Measurements from ENCODE around the gene EEF1G. TPM values are rescaled to one million over a fixed set of nuclear protein-coding genes. Genes with fewer than 3 reads are reported as not detected.
A peak's percentile ranks its signal among the peaks of the same experiment; 100 is the strongest.

EEF1G gene
- total and polyA plus RNA-seq, 9 of the 15 experiments (the other 6 are each of a cell fraction or from before 2014, with no cell fraction given): 985 to 2,349 (median 2,035) TPM

GRCh38 chr11:62554387-62555167 is 19.1 kb downstream of the EEF1G start:
- Histone ChIP-seq H3K27me3 (ENCODE audit: control insufficient read depth in 2 of 2, insufficient read depth in 2 of 2, low read length in 2 of 2) (no peaks in the 10 kb centered on the region), H3K9me3 (replicated peaks; ENCODE audit: control insufficient read depth, insufficient read depth, low read depth, low read length) (no peaks in the 10 kb centered on the region), H3K4me2 (ENCODE audit: insufficient read depth, low read length) (no peak overlapping the region), H3K4me1 (replicated peaks in 1 of 2; ENCODE audit: control insufficient read depth in 2 of 2, insufficient read depth in 2 of 2, low read length in 2 of 2) (peaks cover 65% of the 10 kb centered on the region in 2 experiments), H4K20me1 (replicated peaks; ENCODE audit: control insufficient read depth, insufficient read depth, low read length) (no peaks in the 10 kb centered on the region; the same call in 1 of the 2 replicates), H3K9me1 (ENCODE audit: control insufficient read depth, insufficient read depth, low read length) (no peaks in the 10 kb centered on the region), H3K36me3 (ENCODE audit: control insufficient read depth, insufficient read depth, low read length) (peaks cover 32% of the 10 kb centered on the region), H3K79me2 (ENCODE audit: control insufficient read depth, insufficient read depth, low read length) (peaks cover 3% of the 10 kb centered on the region; the same call in 1 of the 3 replicates), H3K4me3 (no peak overlapping the region), H2AFZ (ENCODE audit: low read depth, low read length) (no peak overlapping the region), H3K9ac (ENCODE audit: insufficient read depth in 1 of 2, low read depth in 2 of 2, low read length in 2 of 2) (peak overlapping the region in 1 of 2 experiments; percentile 72; a peak in 2 of 4 replicates), H3K27ac (ENCODE audit: extremely low read depth, low read depth, low read length) (peak overlapping the region; percentile 79; the same call in 1 of the 3 replicates)
- ATAC-seq (no peak), FAIRE-seq (no peak), DNase-seq (ENCODE audit: extremely low read depth in 1 of 4, low spot score in 3 of 4) (no peak)
- ChIA-PET CTCF (ENCODE audit: low intra/inter-chr PET ratio) (interaction anchor here (0.6 kb wide), 1 partner anchor 162 kb away, joined by 3 read pairs; no protein-coding TSS in a partner anchor), POLR2A (interaction anchor here (0.7 to 2.8 kb wide), 4 partner anchors 9 to 37 kb away, joined by 3 to 13 read pairs (median 4); partner anchors contain the start of gene TUT1)
- in situ Hi-C loops (cut with MboI): loop anchor here (5.0 to 10.0 kb wide), 2 partner anchors 132 to 160 kb away; no protein-coding TSS in a partner anchor
- WGBS (ENCODE audit: insufficient coverage, low coverage, missing lambda C conversion rate): 70% methylated on average over 5 of the region's 7 CpGs
- BruUV-seq (replicated peaks): no TSS peak
- intact Hi-C loops (cut with micrococcal nuclease): no loop called here
- no peak for TF ChIP-seq NFYB (IDR thresholded peaks at IDR 0.05; ENCODE audit: extremely low read depth, insufficient read length)
- TF ChIP-seq, protein P1, sequence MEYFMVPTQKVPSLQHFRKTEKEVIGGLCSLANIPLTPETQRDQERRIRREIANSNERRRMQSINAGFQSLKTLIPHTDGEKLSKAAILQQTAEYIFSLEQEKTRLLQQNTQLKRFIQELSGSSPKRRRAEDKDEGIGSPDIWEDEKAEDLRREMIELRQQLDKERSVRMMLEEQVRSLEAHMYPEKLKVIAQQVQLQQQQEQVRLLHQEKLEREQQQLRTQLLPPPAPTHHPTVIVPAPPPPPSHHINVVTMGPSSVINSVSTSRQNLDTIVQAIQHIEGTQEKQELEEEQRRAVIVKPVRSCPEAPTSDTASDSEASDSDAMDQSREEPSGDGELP (CRISPR knock-in tag; IDR thresholded peaks at IDR 0.05; ENCODE audit: borderline replicate concordance): peak; percentile 15; the same call in 1 of the 2 replicates
- TF ChIP-seq HDAC6 (IDR thresholded peaks at IDR 0.05; ENCODE audit: low read depth, low read length): no peak
- TF ChIP-seq, protein P2, sequence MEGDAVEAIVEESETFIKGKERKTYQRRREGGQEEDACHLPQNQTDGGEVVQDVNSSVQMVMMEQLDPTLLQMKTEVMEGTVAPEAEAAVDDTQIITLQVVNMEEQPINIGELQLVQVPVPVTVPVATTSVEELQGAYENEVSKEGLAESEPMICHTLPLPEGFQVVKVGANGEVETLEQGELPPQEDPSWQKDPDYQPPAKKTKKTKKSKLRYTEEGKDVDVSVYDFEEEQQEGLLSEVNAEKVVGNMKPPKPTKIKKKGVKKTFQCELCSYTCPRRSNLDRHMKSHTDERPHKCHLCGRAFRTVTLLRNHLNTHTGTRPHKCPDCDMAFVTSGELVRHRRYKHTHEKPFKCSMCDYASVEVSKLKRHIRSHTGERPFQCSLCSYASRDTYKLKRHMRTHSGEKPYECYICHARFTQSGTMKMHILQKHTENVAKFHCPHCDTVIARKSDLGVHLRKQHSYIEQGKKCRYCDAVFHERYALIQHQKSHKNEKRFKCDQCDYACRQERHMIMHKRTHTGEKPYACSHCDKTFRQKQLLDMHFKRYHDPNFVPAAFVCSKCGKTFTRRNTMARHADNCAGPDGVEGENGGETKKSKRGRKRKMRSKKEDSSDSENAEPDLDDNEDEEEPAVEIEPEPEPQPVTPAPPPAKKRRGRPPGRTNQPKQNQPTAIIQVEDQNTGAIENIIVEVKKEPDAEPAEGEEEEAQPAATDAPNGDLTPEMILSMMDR (IDR thresholded peaks at IDR 0.05 in 2 of 3, conservative IDR thresholded peaks at IDR 0.05 in 1 of 3; ENCODE audit: insufficient read depth in 2 of 3, low read depth in 1 of 3, low read length in 3 of 3): no peak
- TF ChIP-seq ELF1 (tag; IDR thresholded peaks at IDR 0.05): no peak
- TF ChIP-seq ZNF316 (IDR thresholded peaks at IDR 0.05): 0 out of 2 replicates have a peak, but pooled peaks have one; percentile 25

All from K562 (cell line).